DND-41 (cell line): ENCODE measurements around the gene ADH1C.
A peak's percentile ranks its signal among the peaks of the same experiment; 100 is the strongest.
"Not testable (repeated sequence)": the region's sequence is repeated elsewhere in the genome, so short reads cannot be mapped to it uniquely, and the experiment has no call there.

Experiments
- ATAC-seq: fragments of 200-7000 bp; cut with Tn5 transposase; 3 replicates; pipeline ENCODE4 v1.9.1; 2021; ENCODE audit warnings: low read depth; ENCODE audit not compliant: insufficient read depth
- DNase-seq: peaks from one replicate; pipeline ENCODE4 v3.0.0-alpha.2; 2020
- H2AFZ ChIP-seq: 2 replicates; pipeline ENCODE4 v1.6.0; 2012; ENCODE audit warnings: low read depth, low read length
- H3K27ac ChIP-seq: 2 replicates; pipeline ENCODE4 v1.5.1; 2012; ENCODE audit warnings: low read length, inconsistent platforms
- H3K27me3 ChIP-seq: fragments of 200-600 bp; sonication (generic); 2 replicates; pipeline ENCODE4 v1.6.0; 2012; ENCODE audit warnings: low read length, mild to moderate bottlenecking, inconsistent platforms; ENCODE audit not compliant: insufficient read depth, poor library complexity
- H3K36me3 ChIP-seq: 2 replicates; pipeline ENCODE4 v1.5.1; 2012; ENCODE audit warnings: low read length, inconsistent platforms; ENCODE audit not compliant: insufficient read depth
- H3K4me1 ChIP-seq: 2 replicates; pipeline ENCODE4 v1.5.1; 2012; ENCODE audit warnings: mild to moderate bottlenecking, low read length; ENCODE audit not compliant: insufficient read depth
- H3K4me2 ChIP-seq: 2 replicates; pipeline ENCODE4 v1.6.0; 2012; ENCODE audit warnings: mild to moderate bottlenecking, moderate library complexity, low read length, inconsistent platforms; ENCODE audit not compliant: insufficient read depth
- H3K4me3 ChIP-seq, 2 experiments: fragments of 200-600 bp in 1 of 2; shearing (Covaris generic) in 1 of 2; 2 replicates each; pipeline ENCODE4 v1.5.1; 2012 to 2016; ENCODE audit warnings: inconsistent platforms in 2 of 2, low read length in 2 of 2, mild to moderate bottlenecking in 2 of 2, low read depth in 1 of 2, moderate library complexity in 1 of 2
- H3K79me2 ChIP-seq: 2 replicates; pipeline ENCODE4 v1.6.0; 2012; ENCODE audit warnings: low read length, inconsistent platforms; ENCODE audit not compliant: insufficient read depth
- H3K9ac ChIP-seq: 2 replicates; pipeline ENCODE4 v1.6.0; 2012; ENCODE audit warnings: low read depth, mild to moderate bottlenecking, inconsistent platforms, low read length, moderate library complexity
- H3K9me3 ChIP-seq: 2 replicates; pipeline ENCODE4 v1.5.1; 2012; ENCODE audit warnings: low read length, moderate library complexity, mild to moderate bottlenecking, inconsistent platforms; ENCODE audit not compliant: insufficient read depth, severe bottlenecking
- H4K20me1 ChIP-seq: 2 replicates; pipeline ENCODE4 v1.6.0; 2012; ENCODE audit warnings: low read length; ENCODE audit not compliant: insufficient read depth
- EZH2 ChIP-seq: IDR thresholded peaks from 3 replicates; pipeline ENCODE4 v1.6.1; 2012; ENCODE audit warnings: borderline replicate concordance, low read depth, mild to moderate bottlenecking, moderate library complexity, low read length, inconsistent platforms; ENCODE audit not compliant: severe bottlenecking
- TF ChIP-seq, protein P1 (sequence below): IDR thresholded peaks from 2 replicates; pipeline ENCODE4 v1.5.1; 2012; ENCODE audit warnings: borderline replicate concordance, low read length, moderate library complexity, mild to moderate bottlenecking; ENCODE audit not compliant: poor library complexity, severe bottlenecking; ENCODE audit errors: extremely low read depth

ADH1C gene

DNA sequence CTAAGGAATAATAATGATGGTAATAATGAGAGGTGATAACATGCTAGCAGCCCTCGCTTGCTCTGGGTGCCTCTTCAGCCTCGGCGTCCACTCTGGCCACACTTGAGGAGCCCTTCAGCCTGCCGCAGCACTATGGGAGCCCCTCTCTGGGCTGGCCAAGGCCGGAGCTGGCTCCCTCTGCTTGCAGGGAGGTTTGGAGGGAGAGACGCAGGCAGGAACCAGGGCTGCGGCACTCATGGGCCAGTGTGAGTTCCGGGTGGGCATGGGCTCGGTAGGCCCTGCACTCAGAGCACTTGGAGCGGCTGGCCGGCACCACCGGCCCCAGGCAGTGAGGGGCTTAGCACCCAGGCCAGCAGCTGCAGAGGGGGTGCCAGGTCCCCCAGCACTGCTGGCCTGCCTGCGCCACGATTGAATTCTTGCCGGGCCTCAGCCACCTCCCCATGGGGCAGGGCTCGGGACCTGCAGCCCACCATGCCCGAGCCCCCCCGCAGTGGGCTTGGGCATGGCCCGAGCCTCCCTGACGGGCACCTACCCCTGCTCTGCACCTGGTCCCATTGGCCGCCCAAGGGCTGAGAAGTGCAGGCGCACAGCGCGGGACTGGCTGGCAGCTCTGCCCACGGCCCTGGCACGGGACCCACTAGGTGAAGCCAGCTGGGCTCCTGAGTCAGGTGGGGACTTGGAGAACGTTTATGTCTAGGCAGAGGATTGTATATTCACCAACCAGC lies 7.1 kb upstream of the ADH1C start:
- Histone ChIP-seq H3K9ac (no peak overlapping the region), H4K20me1 (no peaks in the 10 kb centered on the region)

DNA sequence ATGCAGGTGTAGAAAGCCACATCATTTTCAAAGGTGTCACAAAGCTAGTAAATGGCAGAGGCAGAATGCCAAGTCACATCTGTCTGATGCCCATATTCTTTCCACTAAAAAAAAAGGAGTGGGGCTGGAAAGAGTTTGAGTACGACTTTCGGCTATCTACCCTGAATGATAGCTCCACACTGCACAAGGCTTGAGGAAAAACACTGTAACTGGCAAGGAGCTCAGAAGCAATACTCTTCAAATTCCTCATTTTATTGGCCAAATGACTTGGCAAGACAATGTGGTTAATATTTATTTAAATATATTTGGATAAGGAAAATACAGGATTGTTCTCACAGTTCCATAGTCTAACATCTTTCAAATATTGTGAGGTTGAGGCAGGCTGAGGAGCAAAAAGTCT lies 5.4 kb upstream of the ADH1C start:
- Histone ChIP-seq H3K36me3 (no peaks in the 10 kb centered on the region), H4K20me1 (no peaks in the 10 kb centered on the region), H2AFZ (no peak overlapping the region), H3K4me1 (peaks cover 15% of the 10 kb centered on the region), H3K79me2 (no peaks in the 10 kb centered on the region), H3K27ac (no peak overlapping the region), H3K27me3 (no peaks in the 10 kb centered on the region), H3K4me2 (no peak overlapping the region), H3K4me3 (no peak overlapping the region), H3K9me3 (no peaks in the 10 kb centered on the region), H3K9ac (no peak overlapping the region)
- TF ChIP-seq, protein P1, sequence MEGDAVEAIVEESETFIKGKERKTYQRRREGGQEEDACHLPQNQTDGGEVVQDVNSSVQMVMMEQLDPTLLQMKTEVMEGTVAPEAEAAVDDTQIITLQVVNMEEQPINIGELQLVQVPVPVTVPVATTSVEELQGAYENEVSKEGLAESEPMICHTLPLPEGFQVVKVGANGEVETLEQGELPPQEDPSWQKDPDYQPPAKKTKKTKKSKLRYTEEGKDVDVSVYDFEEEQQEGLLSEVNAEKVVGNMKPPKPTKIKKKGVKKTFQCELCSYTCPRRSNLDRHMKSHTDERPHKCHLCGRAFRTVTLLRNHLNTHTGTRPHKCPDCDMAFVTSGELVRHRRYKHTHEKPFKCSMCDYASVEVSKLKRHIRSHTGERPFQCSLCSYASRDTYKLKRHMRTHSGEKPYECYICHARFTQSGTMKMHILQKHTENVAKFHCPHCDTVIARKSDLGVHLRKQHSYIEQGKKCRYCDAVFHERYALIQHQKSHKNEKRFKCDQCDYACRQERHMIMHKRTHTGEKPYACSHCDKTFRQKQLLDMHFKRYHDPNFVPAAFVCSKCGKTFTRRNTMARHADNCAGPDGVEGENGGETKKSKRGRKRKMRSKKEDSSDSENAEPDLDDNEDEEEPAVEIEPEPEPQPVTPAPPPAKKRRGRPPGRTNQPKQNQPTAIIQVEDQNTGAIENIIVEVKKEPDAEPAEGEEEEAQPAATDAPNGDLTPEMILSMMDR: no peak
- no peak for TF ChIP-seq EZH2
- no peak for DNase-seq
- no peak for ATAC-seq

More for the DNA sequence above, 7.1 kb upstream of the ADH1C start:
- H3K4me2 ChIP-seq: no peak overlapping the region
- H3K36me3 ChIP-seq: no peaks in the 10 kb centered on the region
- no peak overlapping the region for H2AFZ ChIP-seq
- H3K9me3 ChIP-seq: no peaks in the 10 kb centered on the region
- peaks cover 15% of the 10 kb centered on the region for H3K4me1 ChIP-seq
- H3K27ac ChIP-seq: no peak overlapping the region
- no peak overlapping the region for H3K4me3 ChIP-seq
- H3K27me3 ChIP-seq: no peaks in the 10 kb centered on the region
- ATAC-seq: no peak
- no peak for TF ChIP-seq EZH2
- TF ChIP-seq, protein P1: no peak
- DNase-seq: no peak
- H3K79me2 ChIP-seq: no peaks in the 10 kb centered on the region

DNA sequence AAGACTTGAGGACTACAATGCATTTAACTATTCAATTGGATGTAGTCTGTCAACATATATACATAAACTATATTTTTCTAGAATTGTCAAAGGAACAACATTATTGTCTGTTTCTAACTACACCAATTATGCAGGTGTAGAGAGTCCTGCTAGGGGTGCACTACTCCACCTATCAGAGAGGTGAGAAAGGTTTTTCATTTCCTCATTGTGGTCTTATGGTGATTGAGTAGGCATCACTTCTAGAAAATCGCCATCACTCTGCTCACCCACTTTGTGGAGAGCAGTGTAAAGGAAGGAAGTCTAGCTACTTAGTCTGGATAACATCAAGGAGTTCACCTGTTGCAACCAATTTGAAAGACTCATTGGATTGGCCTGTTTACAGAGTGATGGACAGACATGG lies 4.4 kb upstream of the ADH1C start:
- ATAC-seq: no peak
- no peak for TF ChIP-seq EZH2
- TF ChIP-seq, protein P1: no peak
- Histone ChIP-seq H3K4me1 (peaks cover 15% of the 10 kb centered on the region), H4K20me1 (no peaks in the 10 kb centered on the region), H3K9me3 (no peaks in the 10 kb centered on the region), H3K36me3 (no peaks in the 10 kb centered on the region), H3K79me2 (no peaks in the 10 kb centered on the region), H3K4me3 (no peak overlapping the region), H3K4me2 (0 out of 2 replicates have a peak overlapping the region, but pooled peaks have one; percentile 57), H3K27ac (no peak overlapping the region), H3K27me3 (no peaks in the 10 kb centered on the region), H3K9ac (no peak overlapping the region), H2AFZ (no peak overlapping the region)
- DNase-seq: no peak

DNA sequence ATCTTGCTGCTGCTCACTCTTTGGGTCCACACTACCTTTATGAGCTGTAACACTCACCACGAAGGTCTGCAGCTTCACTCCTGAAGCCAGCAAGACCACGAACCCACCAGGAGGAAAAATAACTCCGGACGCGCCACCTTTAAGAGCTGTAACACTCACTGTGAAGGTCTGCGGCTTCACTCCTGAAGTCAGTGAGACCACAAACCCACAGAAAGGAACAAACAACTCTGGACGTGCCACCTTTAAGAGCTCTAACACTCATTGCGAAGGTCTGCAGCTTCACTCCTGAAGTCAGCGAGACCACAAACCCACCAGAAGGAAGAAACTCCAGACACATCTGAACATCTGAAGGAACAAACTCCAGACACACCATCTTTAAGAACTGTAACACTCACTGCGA lies 3.6 kb upstream of the ADH1C start:
- H3K4me3 ChIP-seq: peak overlapping the region in 1 of 2 experiments; percentile 21; a peak in 1 of 4 replicates
- H4K20me1 ChIP-seq, H2AFZ ChIP-seq, H3K27ac ChIP-seq, H3K36me3 ChIP-seq, H3K79me2 ChIP-seq, H3K27me3 ChIP-seq, H3K9me3 ChIP-seq, H3K9ac ChIP-seq: not testable (repeated sequence)
- ATAC-seq (peak; percentile 84), DNase-seq (peak; percentile 74)
- peak overlapping the region; percentile 57 for H3K4me2 ChIP-seq
- H3K4me1 ChIP-seq: peaks cover 15% of the 10 kb centered on the region
